H9 (cell line): ENCODE data around the gene C1orf74. TPM values are rescaled to one million over a fixed set of nuclear protein-coding genes. Genes with fewer than 3 reads are reported as not detected.

Experiments
- DNase-seq: peaks from one replicate; pipeline ENCODE4 v3.0.0-alpha.2; 2017
- H2AFZ ChIP-seq: one replicate; pipeline ENCODE4 v1.6.1; 2013; ENCODE audit warnings: mild to moderate bottlenecking, low read length, control low read depth, moderate library complexity
- H2AK5ac ChIP-seq: 2 replicates; pipeline ENCODE4 v1.6.1; 2013; ENCODE audit warnings: low read length, control low read depth, mixed read lengths; ENCODE audit not compliant: insufficient read length
- H2BK120ac ChIP-seq: one replicate; pipeline ENCODE4 v1.6.1; 2013; ENCODE audit warnings: low read depth, mild to moderate bottlenecking, low read length, control low read depth, inconsistent platforms; ENCODE audit not compliant: poor library complexity, severe bottlenecking
- H2BK12ac ChIP-seq: 2 replicates; pipeline ENCODE4 v1.6.1; 2013; ENCODE audit warnings: low read length, control low read depth, mixed read lengths, low read depth; ENCODE audit not compliant: insufficient read length
- H2BK15ac ChIP-seq: 2 replicates; pipeline ENCODE4 v1.6.1; 2013; ENCODE audit warnings: low read depth, low read length, control low read depth
- H2BK20ac ChIP-seq: one replicate; pipeline ENCODE4 v1.6.1; 2013; ENCODE audit warnings: low read depth, mild to moderate bottlenecking, low read length, control low read depth, inconsistent platforms; ENCODE audit not compliant: poor library complexity, severe bottlenecking
- H2BK5ac ChIP-seq: 2 replicates; pipeline ENCODE4 v1.6.1; 2013; ENCODE audit warnings: low read length, control low read depth, mixed read lengths; ENCODE audit not compliant: insufficient read length
- H3K14ac ChIP-seq: 2 replicates; pipeline ENCODE4 v1.6.1; 2013; ENCODE audit warnings: low read length, control low read depth; ENCODE audit not compliant: insufficient read depth
- H3K18ac ChIP-seq: 2 replicates; pipeline ENCODE4 v1.6.1; 2013; ENCODE audit warnings: low read depth, mild to moderate bottlenecking, mixed read lengths, low read length, control low read depth; ENCODE audit not compliant: insufficient read length
- H3K23ac ChIP-seq: 2 replicates; pipeline ENCODE4 v1.6.1; 2013; ENCODE audit warnings: low read length, control low read depth, mixed read lengths, low read depth; ENCODE audit not compliant: insufficient read length
- H3K23me2 ChIP-seq: 2 replicates; pipeline ENCODE4 v1.6.1; 2013; ENCODE audit warnings: low read depth, mild to moderate bottlenecking, mixed read lengths, low read length, control low read depth; ENCODE audit not compliant: insufficient read length, poor library complexity, severe bottlenecking
- H3K27ac ChIP-seq: 2 replicates; pipeline ENCODE4 v1.5.1; 2013; ENCODE audit warnings: low read length, control low read depth, mixed read lengths, low read depth; ENCODE audit not compliant: insufficient read length
- H3K27me3 ChIP-seq: 2 replicates; pipeline ENCODE4 v1.6.1; 2013; ENCODE audit warnings: low read length, control low read depth, inconsistent platforms; ENCODE audit not compliant: insufficient read depth
- H3K4ac ChIP-seq: 2 replicates; pipeline ENCODE4 v1.6.1; 2013; ENCODE audit warnings: low read depth, mild to moderate bottlenecking, control low read depth, inconsistent platforms, low read length, moderate library complexity
- H3K4me1 ChIP-seq: 2 replicates; pipeline ENCODE4 v1.6.1; 2013; ENCODE audit warnings: low read length, control low read depth, inconsistent platforms; ENCODE audit not compliant: insufficient read depth
- H3K4me2 ChIP-seq: 2 replicates; pipeline ENCODE4 v1.6.1; 2013; ENCODE audit warnings: low read length, control low read depth, mixed read lengths; ENCODE audit not compliant: insufficient read length, insufficient read depth
- H3K56ac ChIP-seq: 2 replicates; pipeline ENCODE4 v1.6.1; 2013; ENCODE audit warnings: low read depth, mild to moderate bottlenecking, mixed read lengths, low read length, control low read depth; ENCODE audit not compliant: insufficient read length
- H3K79me1 ChIP-seq: 2 replicates; pipeline ENCODE4 v1.6.1; 2013; ENCODE audit warnings: low read depth, mild to moderate bottlenecking, moderate library complexity, low read length, control low read depth, inconsistent platforms; ENCODE audit not compliant: insufficient read depth, poor library complexity, severe bottlenecking
- H3K79me2 ChIP-seq: 2 replicates; pipeline ENCODE4 v1.6.1; 2013; ENCODE audit warnings: low read length, control low read depth, inconsistent platforms; ENCODE audit not compliant: insufficient read depth
- H3K9ac ChIP-seq: 2 replicates; pipeline ENCODE4 v1.6.1; 2013; ENCODE audit warnings: low read length, control low read depth, mixed read lengths; ENCODE audit not compliant: insufficient read length; ENCODE audit errors: extremely low read depth
- H3K9me3 ChIP-seq: one replicate; pipeline ENCODE4 v1.6.1; 2013; ENCODE audit warnings: low read depth, low read length, inconsistent platforms; ENCODE audit not compliant: control insufficient read depth
- H3T11ph ChIP-seq: one replicate; pipeline ENCODE4 v1.6.1; 2013; ENCODE audit warnings: mild to moderate bottlenecking, low read length, control low read depth, inconsistent platforms
- H4K20me1 ChIP-seq: one replicate; pipeline ENCODE4 v1.6.1; 2013; ENCODE audit not compliant: control insufficient read depth, insufficient read length, insufficient read depth
- H4K5ac ChIP-seq: 2 replicates; pipeline ENCODE4 v1.6.1; 2013; ENCODE audit warnings: low read depth, mild to moderate bottlenecking, mixed read lengths, low read length, control low read depth; ENCODE audit not compliant: insufficient read length
- H4K8ac ChIP-seq: replicated peaks from 2 replicates; pipeline ENCODE4 v1.6.1; 2013; ENCODE audit warnings: low read length, control low read depth, mixed read lengths, low read depth; ENCODE audit not compliant: insufficient read length
- H4K91ac ChIP-seq: 2 replicates; pipeline ENCODE4 v1.6.1; 2013; ENCODE audit warnings: low read depth, mild to moderate bottlenecking, moderate library complexity, mixed read lengths, low read length, control low read depth; ENCODE audit not compliant: insufficient read length
- H3K27ac Mint-ChIP-seq, 3 experiments: 2 replicates in 2 of 3; 3 replicates in 1 of 3; pipeline ENCODE4 v1.8.0; 2020 to 2021; ENCODE audit warnings: mixed read lengths in 3 of 3, mild to moderate bottlenecking in 1 of 3, moderate library complexity in 1 of 3
- H3K27me3 Mint-ChIP-seq: 2 replicates; pipeline ENCODE4 v1.8.0; 2021; ENCODE audit warnings: low read depth, mild to moderate bottlenecking, moderate library complexity, mixed read lengths
- H3K36me3 Mint-ChIP-seq, 3 experiments: 2 replicates in 2 of 3; 3 replicates in 1 of 3; pipeline ENCODE4 v1.8.0; 2020 to 2021; ENCODE audit warnings: low read depth in 3 of 3, mixed read lengths in 3 of 3; ENCODE audit not compliant: insufficient read depth in 1 of 3
- H3K4me1 Mint-ChIP-seq, 2 experiments: 2 replicates each; pipeline ENCODE4 v1.8.0; 2020; ENCODE audit warnings: mixed read lengths in 2 of 2
- H3K4me3 Mint-ChIP-seq, 2 experiments: 2 replicates in 1 of 2; 3 replicates in 1 of 2; pipeline ENCODE4 v1.8.0; 2020 to 2021; ENCODE audit warnings: mild to moderate bottlenecking in 2 of 2, mixed read lengths in 2 of 2, moderate library complexity in 1 of 2
- H3K9me3 Mint-ChIP-seq, 2 experiments: 2 replicates in 1 of 2; 3 replicates in 1 of 2; pipeline ENCODE4 v1.8.0; 2020; ENCODE audit warnings: mild to moderate bottlenecking in 2 of 2, mixed read lengths in 2 of 2, moderate library complexity in 1 of 2
- WGBS: extraction: QIAGEN DNeasy Blood & Tissue Kit; methylation state at CpG from one replicate; pipeline ENCODE4 v1.1.7; 2013; ENCODE audit warnings: missing lambda C conversion rate, low lambda C conversion rate, mixed read lengths; ENCODE audit not compliant: insufficient read length; ENCODE audit errors: extremely low coverage; 5-methylcytosine and 5-hydroxymethylcytosine counted together
- total RNA-seq: library from RNA; stranded (reverse); gene quantifications from 2 replicates; pipeline ENCODE4 v1.2.1, GENCODE V29; 2021
- TF ChIP-seq, protein P1 (sequence below): fragments of 200-600 bp; sonication (generic); conservative IDR thresholded peaks from 3 replicates; pipeline ENCODE4 v1.8.0; 2021; ENCODE audit warnings: antibody characterized with exemption, mild to moderate bottlenecking

The C1orf74 gene
- total RNA-seq, 1 experiment from 2014 or later = 2.4 TPM

DNA sequence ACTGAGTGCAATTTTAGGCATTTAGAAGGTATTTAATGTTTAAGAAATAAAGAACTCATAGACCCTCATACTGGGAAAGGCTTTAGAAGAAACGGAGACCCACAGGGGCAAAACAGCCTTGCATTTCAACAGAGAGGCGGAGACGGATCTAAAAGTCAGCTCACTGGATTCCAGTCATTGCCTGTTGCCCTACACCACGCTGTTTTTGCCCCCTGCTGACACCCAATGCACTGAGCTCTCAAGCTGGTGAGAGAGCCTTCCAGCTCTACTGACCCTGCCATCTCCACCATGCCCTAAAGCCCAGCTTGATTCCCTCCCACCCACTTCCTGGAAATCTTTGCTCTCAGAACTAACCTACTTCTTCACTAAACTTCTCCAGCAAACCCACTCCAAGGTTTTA is 35.7 kb downstream of the C1orf74 start:
- Mint-ChIP-seq H3K9me3 (no peaks in the 10 kb centered on the region), H3K27me3 (peaks cover 52% of the 10 kb centered on the region), H3K4me3 (no peak overlapping the region), H3K4me1 (peaks cover 14% of the 10 kb centered on the region in 2 experiments), H3K36me3 (no peaks in the 10 kb centered on the region), H3K27ac (no peak overlapping the region)
- Histone ChIP-seq H2BK5ac (no peak overlapping the region), H3K79me2 (no peaks in the 10 kb centered on the region), H3K9me3 (no peaks in the 10 kb centered on the region), H3K23ac (no peak overlapping the region), H3K56ac (no peak overlapping the region), H4K5ac (no peak overlapping the region), H3K18ac (no peak overlapping the region), H2BK120ac (no peak overlapping the region), H3K79me1 (no peaks in the 10 kb centered on the region), H3K27me3 (peaks cover 2% of the 10 kb centered on the region; the same call in 1 of the 2 replicates), H4K91ac (no peak overlapping the region), H2AFZ (no peak overlapping the region), H3K4me1 (no peaks in the 10 kb centered on the region), H2BK20ac (no peak overlapping the region), H2BK15ac (no peak overlapping the region), H3K9ac (no peak overlapping the region), H2BK12ac (no peak overlapping the region), H4K20me1 (no peaks in the 10 kb centered on the region), H3K4ac (no peak overlapping the region), H3K23me2 (no peaks in the 10 kb centered on the region), H3K14ac (no peak overlapping the region), H3K27ac (no peak overlapping the region), H3K4me2 (no peak overlapping the region), H2AK5ac (no peak overlapping the region), H3T11ph (no peak overlapping the region), H4K8ac (no peak overlapping the region)
- peak; percentile 45 for DNase-seq
- WGBS = no CpG with 5 or more reads among the region's 4 CpGs
- TF ChIP-seq, protein P1, sequence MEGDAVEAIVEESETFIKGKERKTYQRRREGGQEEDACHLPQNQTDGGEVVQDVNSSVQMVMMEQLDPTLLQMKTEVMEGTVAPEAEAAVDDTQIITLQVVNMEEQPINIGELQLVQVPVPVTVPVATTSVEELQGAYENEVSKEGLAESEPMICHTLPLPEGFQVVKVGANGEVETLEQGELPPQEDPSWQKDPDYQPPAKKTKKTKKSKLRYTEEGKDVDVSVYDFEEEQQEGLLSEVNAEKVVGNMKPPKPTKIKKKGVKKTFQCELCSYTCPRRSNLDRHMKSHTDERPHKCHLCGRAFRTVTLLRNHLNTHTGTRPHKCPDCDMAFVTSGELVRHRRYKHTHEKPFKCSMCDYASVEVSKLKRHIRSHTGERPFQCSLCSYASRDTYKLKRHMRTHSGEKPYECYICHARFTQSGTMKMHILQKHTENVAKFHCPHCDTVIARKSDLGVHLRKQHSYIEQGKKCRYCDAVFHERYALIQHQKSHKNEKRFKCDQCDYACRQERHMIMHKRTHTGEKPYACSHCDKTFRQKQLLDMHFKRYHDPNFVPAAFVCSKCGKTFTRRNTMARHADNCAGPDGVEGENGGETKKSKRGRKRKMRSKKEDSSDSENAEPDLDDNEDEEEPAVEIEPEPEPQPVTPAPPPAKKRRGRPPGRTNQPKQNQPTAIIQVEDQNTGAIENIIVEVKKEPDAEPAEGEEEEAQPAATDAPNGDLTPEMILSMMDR = no peak
